HCT116 (cell line): Measurements from ENCODE around the gene TECPR1. TPM values are rescaled to one million over a fixed set of nuclear protein-coding genes. Genes with fewer than 3 reads are reported as not detected.
A peak's percentile ranks its signal among the peaks of the same experiment; 100 is the strongest.

Experiments used
- ATAC-seq: fragments of 200-7000 bp; cut with Tn5 transposase; 2 replicates; pipeline ENCODE4 v1.9.1; 2020; ENCODE audit warnings: mild to moderate bottlenecking, moderate library complexity
- BruUV-seq: library from RNA; stranded (reverse); fragments of 400-500 nt; replicated peaks from 2 replicates; lab custom pipeline; 2021; lab: Mats Ljungman, UMichigan
- CTCF ChIA-PET: fragments of 300-600 bp; sonication (Branson Sonifier 250); formaldehyde crosslinking; loops from one replicate; lab custom pipeline; 2021; ENCODE audit warnings: antibody characterized with exemption; lab: Charles Lee
- POLR2A ChIA-PET: fragments of 300-600, 350-600 bp; sonication (Branson Sonifier 250); formaldehyde crosslinking; loops from one replicate; lab custom pipeline; 2021; ENCODE audit warnings: antibody characterized with exemption; lab: Charles Lee
- RAD21 ChIA-PET, 2 experiments: fragments of 300-600 bp; sonication (Branson Sonifier 250); formaldehyde crosslinking; loops; one replicate each; lab custom pipeline; 2023; ENCODE audit warnings: low total read pairs in 2 of 2; ENCODE audit not compliant: uncharacterized antibody in 2 of 2, unreplicated experiment in 2 of 2, low non-redundant PET in 1 of 2; lab: Charles Lee
- DNase-seq: peaks from one replicate; pipeline ENCODE4 v3.0.0-alpha.2; 2010; ENCODE audit warnings: low read depth, low spot score
- H2AFZ ChIP-seq: fragments of 200-600 bp; shearing (Covaris generic), sonication (generic); 2 replicates; pipeline ENCODE4 v1.6.1; 2017; ENCODE audit warnings: low read depth, mixed run types, mixed read lengths, antibody characterized with exemption, low read length; ENCODE audit not compliant: poor library complexity, severe bottlenecking
- H3K27ac ChIP-seq: 2 replicates; pipeline ENCODE4 v1.5.1; 2012; ENCODE audit warnings: low read depth, low read length
- H3K27me3 ChIP-seq: fragments of 200-600 bp; sonication (generic); 2 replicates; pipeline ENCODE4 v1.6.1; 2016; ENCODE audit warnings: mixed run types, low read length, mixed read lengths; ENCODE audit not compliant: insufficient read depth
- H3K36me3 ChIP-seq, 2 experiments: fragments of 200-500 bp in 1 of 2; fragments of 200-600 bp in 1 of 2; sonication (Bioruptor generic) in 1 of 2; sonication (generic) in 1 of 2; 2 replicates each; pipeline versions ENCODE4 v1.5.1 to v1.6.1; 2014 to 2016; ENCODE audit warnings: low read length in 2 of 2, inconsistent platforms in 1 of 2, mixed read lengths in 1 of 2, mixed run types in 1 of 2; ENCODE audit not compliant: insufficient read depth in 2 of 2, control insufficient read depth in 1 of 2
- H3K4me1 ChIP-seq, 2 experiments: fragments of 200-600 bp in 1 of 2; sonication (generic) in 1 of 2; 2 replicates each; pipeline versions ENCODE4 v1.5.1 to v1.6.1; 2012 to 2017; ENCODE audit warnings: low read length in 2 of 2, inconsistent platforms in 1 of 2, mild to moderate bottlenecking in 1 of 2, mixed read lengths in 1 of 2, mixed run types in 1 of 2, moderate library complexity in 1 of 2; ENCODE audit not compliant: insufficient read depth in 2 of 2, control insufficient read depth in 1 of 2
- H3K4me2 ChIP-seq: fragments of 200-600 bp; sonication (generic); 2 replicates; pipeline ENCODE4 v1.6.1; 2017; ENCODE audit warnings: mixed run types, low read length, mixed read lengths
- H3K4me3 ChIP-seq, 2 experiments: fragments of 200-600 bp in 1 of 2; sonication (generic) in 1 of 2; replicated peaks in 1 of 2; 2 replicates each; pipeline ENCODE4 v1.5.1; 2011 to 2016; ENCODE audit warnings: low read length in 2 of 2, control low read depth in 1 of 2, low read depth in 1 of 2, mild to moderate bottlenecking in 1 of 2, mixed read lengths in 1 of 2, mixed run types in 1 of 2
- H3K79me2 ChIP-seq: fragments of 200-600 bp; sonication (generic); 2 replicates; pipeline ENCODE4 v1.6.1; 2017; ENCODE audit warnings: mild to moderate bottlenecking, mixed run types, low read length, moderate library complexity, mixed read lengths; ENCODE audit not compliant: insufficient read depth
- H3K9ac ChIP-seq: fragments of 200-600 bp; sonication (generic); 2 replicates; pipeline ENCODE4 v1.6.1; 2016; ENCODE audit warnings: low read length, mixed read lengths
- H3K9me2 ChIP-seq: fragments of 200-600 bp; sonication (generic), shearing (Covaris generic); 2 replicates; pipeline ENCODE4 v1.6.1; 2017; ENCODE audit warnings: mixed run types, mild to moderate bottlenecking, moderate library complexity; ENCODE audit not compliant: insufficient read depth
- H3K9me3 ChIP-seq, 2 experiments: fragments of 200-500 bp in 1 of 2; fragments of 200-600 bp in 1 of 2; sonication (Bioruptor generic) in 1 of 2; sonication (generic) in 1 of 2; 2 replicates each; pipeline ENCODE4 v1.6.1; 2014 to 2017; ENCODE audit warnings: low read length in 2 of 2, mixed read lengths in 2 of 2, inconsistent platforms in 1 of 2, low read depth in 1 of 2, mild to moderate bottlenecking in 1 of 2, mixed run types in 1 of 2, moderate library complexity in 1 of 2; ENCODE audit not compliant: control insufficient read depth in 1 of 2, insufficient read depth in 1 of 2
- H4K20me1 ChIP-seq: fragments of 200-600 bp; sonication (generic), shearing (Covaris generic); 2 replicates; pipeline ENCODE4 v1.6.1; 2017; ENCODE audit warnings: mixed run types, mild to moderate bottlenecking, moderate library complexity; ENCODE audit not compliant: insufficient read depth
- ATF3 ChIP-seq: IDR thresholded peaks from 2 replicates; pipeline ENCODE4 v1.6.1; 2012
- CBX3 ChIP-seq: IDR thresholded peaks from 2 replicates; pipeline ENCODE4 v1.6.1; 2012; ENCODE audit warnings: low read depth
- CEBPB ChIP-seq: IDR thresholded peaks from 2 replicates; pipeline ENCODE4 v1.6.1; 2012; ENCODE audit warnings: low read depth
- EGR1 ChIP-seq: IDR thresholded peaks from 2 replicates; pipeline ENCODE4 v1.6.1; 2012; ENCODE audit warnings: low read depth
- ELF1 ChIP-seq: IDR thresholded peaks from 2 replicates; pipeline ENCODE4 v1.6.1; 2012; ENCODE audit warnings: low read depth, borderline replicate concordance
- EZH2 ChIP-seq: fragments of 200-600 bp; sonication (generic); IDR thresholded peaks from 2 replicates; pipeline ENCODE4 v1.6.1; 2017; ENCODE audit warnings: antibody characterized with exemption, mixed run types
- FOSL1 ChIP-seq: IDR thresholded peaks from 2 replicates; pipeline ENCODE4 v1.6.1; 2012; ENCODE audit warnings: low read depth
- POLR2A ChIP-seq: IDR thresholded peaks from 2 replicates; pipeline ENCODE4 v1.7.0; 2011; ENCODE audit warnings: borderline replicate concordance; ENCODE audit not compliant: insufficient read depth, insufficient read length; ENCODE audit errors: extremely low read depth
- POLR2AphosphoS5 ChIP-seq: IDR thresholded peaks from 2 replicates; pipeline ENCODE4 v1.6.1; 2011; ENCODE audit warnings: mild to moderate bottlenecking, low read depth, low read length, moderate library complexity
- SP1 ChIP-seq: IDR thresholded peaks from 2 replicates; pipeline ENCODE4 v1.6.1; 2012; ENCODE audit warnings: low read depth
- SRF ChIP-seq: IDR thresholded peaks from 2 replicates; pipeline ENCODE4 v1.6.1; 2012; ENCODE audit warnings: low read depth
- TCF7L2 ChIP-seq: IDR thresholded peaks from 2 replicates; pipeline ENCODE4 v1.7.0; 2011; ENCODE audit warnings: borderline replicate concordance, inconsistent platforms; ENCODE audit not compliant: insufficient read depth, insufficient read length; ENCODE audit errors: extremely low read depth
- YY1 ChIP-seq: IDR thresholded peaks from 2 replicates; pipeline ENCODE4 v1.6.1; 2011; ENCODE audit warnings: low read length, low read depth, moderate library complexity, mild to moderate bottlenecking; ENCODE audit not compliant: insufficient replicate concordance; ENCODE audit errors: extremely low read depth
- ZBTB33 ChIP-seq: IDR thresholded peaks from 2 replicates; pipeline ENCODE4 v1.6.1; 2011; ENCODE audit warnings: mild to moderate bottlenecking, low read length, moderate library complexity; ENCODE audit not compliant: insufficient replicate concordance; ENCODE audit errors: extremely low read depth
- ZFX ChIP-seq: fragments of 450-650 bp; IDR thresholded peaks from 2 replicates; pipeline ENCODE4 v1.6.1; 2017
- ZNF274 ChIP-seq: fragments of 200-500 bp; sonication (Bioruptor generic); IDR thresholded peaks from 2 replicates; pipeline ENCODE4 v1.6.1; 2014; ENCODE audit warnings: mild to moderate bottlenecking, low read depth, low read length, inconsistent platforms
- intact Hi-C: fragments of 100-400 bp; cut with micrococcal nuclease; formaldehyde crosslinking; loops from 2 replicates; pipeline ENCODE4 v1.10.0; 2022
- total RNA-seq: library from RNA; stranded (reverse); gene quantifications from one replicate; pipeline ENCODE4 v1.2.1, GENCODE V29; 2021; ENCODE audit not compliant: unreplicated experiment

The TECPR1 gene
- total RNA-seq, 1 experiment from 2014 or later: 19.9 TPM

- ATAC-seq (no peak), DNase-seq (no peak)
- POLR2A ChIA-PET: no interaction called here
- Histone ChIP-seq H3K9ac (no peak overlapping the region), H3K9me2 (no peaks in the 10 kb centered on the region), H3K27ac (peak overlapping the region; percentile 20; the same call in 1 of the 2 replicates), H3K4me1 (peaks cover 35 to 59% of the 10 kb centered on the region in 2 experiments), H4K20me1 (peaks cover 3% of the 10 kb centered on the region; the same call in 1 of the 2 replicates), H3K27me3 (no peaks in the 10 kb centered on the region)
- CTCF ChIA-PET: interaction anchor here (1.0 to 1.3 kb wide), 2 partner anchors 267 to 458 kb away, joined by 3 read pairs; no protein-coding TSS in a partner anchor
- intact Hi-C loops: no loop called here
- no peak for TF ChIP-seq ZNF274
- no peak for TF ChIP-seq ZFX
- no peak for TF ChIP-seq ATF3
- no peak for TF ChIP-seq SRF
- TF ChIP-seq EZH2: no peak
- TF ChIP-seq ZBTB33: no peak
- no peak for TF ChIP-seq EGR1
- no peak for TF ChIP-seq CBX3
- TF ChIP-seq POLR2A: no peak
- no peak for TF ChIP-seq POLR2AphosphoS5
- no peak for TF ChIP-seq CEBPB
- no peak for TF ChIP-seq YY1
- no peak for TF ChIP-seq FOSL1
- no peak for TF ChIP-seq TCF7L2
- TF ChIP-seq ELF1: no peak
- TF ChIP-seq SP1: no peak
- TF ChIP-seq, all 23 proteins: peak for 0
- H3K4me2 ChIP-seq: peak overlapping the region; percentile 95; the same call in 1 of the 2 replicates
- H3K9me3 ChIP-seq: no peaks in the 10 kb centered on the region
- no TSS peak for BruUV-seq
- H3K4me3 ChIP-seq: no peak overlapping the region
- no peak overlapping the region for H2AFZ ChIP-seq
- H3K79me2 ChIP-seq: peaks cover 93% of the 10 kb centered on the region
- RAD21 ChIA-PET: no interaction called here
- peaks cover 10 to 18% of the 10 kb centered on the region in 2 experiments; a peak in 3 of 4 replicates for H3K36me3 ChIP-seq
Observed at GRCh38 chr7:98288064-98288823, 36.2 kb upstream of the TECPR1 start.
